ENCODE results near the gene WDR36. TPM values are rescaled to one million over a fixed set of nuclear protein-coding genes. Genes with fewer than 3 reads are reported as not detected.
"Not testable (repeated sequence)": the region's sequence is repeated elsewhere in the genome, so short reads cannot be mapped to it uniquely, and the experiment has no call there.

Gene WDR36
- total RNA-seq, 2 experiments from 2014 or later, result 34.1 to 40.3 TPM

- CTCF ChIA-PET, result interaction anchor here (0.6 to 0.8 kb wide), 2 partner anchors 14 to 365 kb away, joined by 3 read pairs; no protein-coding TSS in a partner anchor
Measured at GRCh38 chr5:111131356-111131755, 39.2 kb downstream of the WDR36 start.

GRCh38 chr5:111132076-111132475 lies 39.9 kb downstream of the WDR36 start:
- Mint-ChIP-seq H3K27me3 (ENCODE audit: low read depth) (no peaks in the 10 kb centered on the region), H3K9me3 (no peaks in the 10 kb centered on the region), H3K4me1 (ENCODE audit: low read depth) (peaks cover 15% of the 10 kb centered on the region), H3K4me3 (no peak overlapping the region), H3K27ac (no peak overlapping the region), H3K36me3 (ENCODE audit: low read depth) (peaks cover 16% of the 10 kb centered on the region)
- no peak for DNase-seq
- CTCF ChIA-PET, result no interaction called here
- intact Hi-C loops (cut with micrococcal nuclease), result no loop called here

More at GRCh38 chr5:111131356-111131755, 39.2 kb downstream of the WDR36 start:
- H3K9me3 Mint-ChIP-seq, result no peaks in the 10 kb centered on the region
- DNase-seq, result no peak
- H3K27ac Mint-ChIP-seq, result no peak overlapping the region
- H3K4me3 Mint-ChIP-seq, result no peak overlapping the region
- intact Hi-C loops (cut with micrococcal nuclease), result no loop called here
- H3K27me3 Mint-ChIP-seq (ENCODE audit: low read depth), result no peaks in the 10 kb centered on the region
- H3K36me3 Mint-ChIP-seq (ENCODE audit: low read depth), result peaks cover 22% of the 10 kb centered on the region
- peaks cover 15% of the 10 kb centered on the region for H3K4me1 Mint-ChIP-seq (ENCODE audit: low read depth)

GRCh38 chr5:111132731-111133435 lies 40.7 kb downstream of the WDR36 start:
- CTCF ChIA-PET, result no interaction called here
- intact Hi-C loops (cut with micrococcal nuclease), result no loop called here
- Mint-ChIP-seq H3K4me1 (ENCODE audit: low read depth) (peaks cover 15% of the 10 kb centered on the region), H3K36me3 (ENCODE audit: low read depth) (peaks cover 8% of the 10 kb centered on the region), H3K9me3 (no peaks in the 10 kb centered on the region), H3K27ac (no peak overlapping the region), H3K4me3 (no peak overlapping the region), H3K27me3 (ENCODE audit: low read depth) (no peaks in the 10 kb centered on the region)
- no peak for DNase-seq

GRCh38 chr5:111133436-111133751 lies 41.2 kb downstream of the WDR36 start:
- CTCF ChIA-PET, result no interaction called here
- H3K36me3 Mint-ChIP-seq (ENCODE audit: low read depth), result peaks cover 6% of the 10 kb centered on the region

GRCh38 chr5:111134087-111134486 lies 41.9 kb downstream of the WDR36 start:
- peaks cover 15% of the 10 kb centered on the region for H3K4me1 Mint-ChIP-seq (ENCODE audit: low read depth)
- no peak for DNase-seq
- peaks cover 3% of the 10 kb centered on the region for H3K27me3 Mint-ChIP-seq (ENCODE audit: low read depth)
- H3K9me3 Mint-ChIP-seq, result no peaks in the 10 kb centered on the region
- intact Hi-C loops (cut with micrococcal nuclease), result no loop called here
- H3K4me3 Mint-ChIP-seq, result no peak overlapping the region
- CTCF ChIA-PET, result no interaction called here
- peaks cover 3% of the 10 kb centered on the region for H3K36me3 Mint-ChIP-seq (ENCODE audit: low read depth)
- H3K27ac Mint-ChIP-seq, result no peak overlapping the region

More at GRCh38 chr5:111133436-111133751, 41.2 kb downstream of the WDR36 start:
- peaks cover 15% of the 10 kb centered on the region for H3K4me1 Mint-ChIP-seq (ENCODE audit: low read depth)
- no peak overlapping the region for H3K27ac Mint-ChIP-seq
- no peak for DNase-seq
- no peaks in the 10 kb centered on the region for H3K9me3 Mint-ChIP-seq
- H3K4me3 Mint-ChIP-seq, result no peak overlapping the region
- intact Hi-C loops (cut with micrococcal nuclease), result no loop called here
- peaks cover 3% of the 10 kb centered on the region for H3K27me3 Mint-ChIP-seq (ENCODE audit: low read depth)

GRCh38 chr5:111134864-111135263 lies 42.7 kb downstream of the WDR36 start:
- H3K4me3 Mint-ChIP-seq, result no peak overlapping the region
- peaks cover 2% of the 10 kb centered on the region for H3K36me3 Mint-ChIP-seq (ENCODE audit: low read depth)
- no peak overlapping the region for H3K27ac Mint-ChIP-seq
- intact Hi-C loops (cut with micrococcal nuclease), result no loop called here
- DNase-seq, result no peak
- no peaks in the 10 kb centered on the region for H3K9me3 Mint-ChIP-seq
- CTCF ChIA-PET, result interaction anchor here (0.7 kb wide), 1 partner anchor 11 kb away, joined by 4 read pairs; no protein-coding TSS in a partner anchor
- H3K27me3 Mint-ChIP-seq (ENCODE audit: low read depth), result peaks cover 3% of the 10 kb centered on the region
- H3K4me1 Mint-ChIP-seq (ENCODE audit: low read depth), result peaks cover 15% of the 10 kb centered on the region

- Mint-ChIP-seq H3K36me3 (ENCODE audit: low read depth) (no peaks in the 10 kb centered on the region), H3K9me3 (no peaks in the 10 kb centered on the region), H3K27ac (no peak overlapping the region), H3K4me3 (no peak overlapping the region), H3K27me3 (ENCODE audit: low read depth) (peaks cover 3% of the 10 kb centered on the region), H3K4me1 (ENCODE audit: low read depth) (peaks cover 15% of the 10 kb centered on the region)
- intact Hi-C loops (cut with micrococcal nuclease), result no loop called here
- DNase-seq, result no peak
- CTCF ChIA-PET, result interaction anchor here (0.7 kb wide), 1 partner anchor 10 kb away, joined by 4 read pairs; no protein-coding TSS in a partner anchor
Measured at GRCh38 chr5:111135363-111135762, 43.2 kb downstream of the WDR36 start.

- no peaks in the 10 kb centered on the region for H3K36me3 Mint-ChIP-seq (ENCODE audit: low read depth)
- peaks cover 13% of the 10 kb centered on the region for H3K4me1 Mint-ChIP-seq (ENCODE audit: low read depth)
- no peaks in the 10 kb centered on the region for H3K9me3 Mint-ChIP-seq
- CTCF ChIA-PET, result no interaction called here
- H3K27me3 Mint-ChIP-seq (ENCODE audit: low read depth), result peaks cover 3% of the 10 kb centered on the region
- intact Hi-C loops (cut with micrococcal nuclease), result no loop called here
- no peak overlapping the region for H3K4me3 Mint-ChIP-seq
- no peak overlapping the region for H3K27ac Mint-ChIP-seq
- DNase-seq, result no peak
Measured at GRCh38 chr5:111135946-111136345, 43.8 kb downstream of the WDR36 start.

GRCh38 chr5:111138096-111138495 lies 45.9 kb downstream of the WDR36 start:
- H3K4me3 Mint-ChIP-seq, result no peak overlapping the region
- CTCF ChIA-PET, result interaction anchor here (0.5 kb wide), 1 partner anchor 400 kb away, joined by 3 read pairs; the partner anchor contains the start of gene SLC25A46
- DNase-seq, result no peak
- H3K36me3 Mint-ChIP-seq (ENCODE audit: low read depth), result no peaks in the 10 kb centered on the region
- no peaks in the 10 kb centered on the region for H3K9me3 Mint-ChIP-seq
- intact Hi-C loops (cut with micrococcal nuclease), result no loop called here
- H3K27ac Mint-ChIP-seq, result no peak overlapping the region
- H3K27me3 Mint-ChIP-seq (ENCODE audit: low read depth), result peaks cover 3% of the 10 kb centered on the region
- H3K4me1 Mint-ChIP-seq (ENCODE audit: low read depth), result no peaks in the 10 kb centered on the region

GRCh38 chr5:111141471-111141870 lies 49.3 kb downstream of the WDR36 start:
- H3K27ac Mint-ChIP-seq; intact Hi-C loops (cut with micrococcal nuclease); DNase-seq; H3K9me3 Mint-ChIP-seq; H3K36me3 Mint-ChIP-seq (ENCODE audit: low read depth); H3K4me3 Mint-ChIP-seq; CTCF ChIA-PET; H3K27me3 Mint-ChIP-seq (ENCODE audit: low read depth); H3K4me1 Mint-ChIP-seq (ENCODE audit: low read depth): not testable (repeated sequence)

GRCh38 chr5:111142932-111143331 lies 50.8 kb downstream of the WDR36 start:
- Mint-ChIP-seq H3K27ac (no peak overlapping the region), H3K27me3 (ENCODE audit: low read depth) (peaks cover 3% of the 10 kb centered on the region), H3K4me3 (no peak overlapping the region), H3K9me3 (no peaks in the 10 kb centered on the region), H3K36me3 (ENCODE audit: low read depth) (no peaks in the 10 kb centered on the region), H3K4me1 (ENCODE audit: low read depth) (peaks cover 6% of the 10 kb centered on the region)
- intact Hi-C loops (cut with micrococcal nuclease), result loop anchor here (1.0 kb wide), 1 partner anchor 386 kb away; no protein-coding TSS in a partner anchor
- CTCF ChIA-PET, result no interaction called here
- DNase-seq, result no peak

GRCh38 chr5:111143910-111144309 lies 51.8 kb downstream of the WDR36 start:
- Mint-ChIP-seq H3K36me3 (ENCODE audit: low read depth) (no peaks in the 10 kb centered on the region), H3K4me3 (no peak overlapping the region), H3K27me3 (ENCODE audit: low read depth) (no peaks in the 10 kb centered on the region), H3K4me1 (ENCODE audit: low read depth) (peaks cover 6% of the 10 kb centered on the region), H3K9me3 (no peaks in the 10 kb centered on the region), H3K27ac (no peak overlapping the region)
- DNase-seq, result no peak
- intact Hi-C loops (cut with micrococcal nuclease), result loop anchor here (1.0 kb wide), 1 partner anchor 387 kb away; no protein-coding TSS in a partner anchor
- CTCF ChIA-PET, result no interaction called here

GRCh38 chr5:111144352-111144930 lies 52.3 kb downstream of the WDR36 start:
- no peaks in the 10 kb centered on the region for H3K36me3 Mint-ChIP-seq (ENCODE audit: low read depth)
- no peaks in the 10 kb centered on the region for H3K27me3 Mint-ChIP-seq (ENCODE audit: low read depth)
- CTCF ChIA-PET, result no interaction called here
- H3K9me3 Mint-ChIP-seq, result no peaks in the 10 kb centered on the region
- peaks cover 6% of the 10 kb centered on the region for H3K4me1 Mint-ChIP-seq (ENCODE audit: low read depth)
- H3K4me3 Mint-ChIP-seq, result no peak overlapping the region
- intact Hi-C loops (cut with micrococcal nuclease), result no loop called here
- DNase-seq, result no peak
- no peak overlapping the region for H3K27ac Mint-ChIP-seq

All from activated naive CD4-positive, alpha-beta T cell treated with anti-CD3 and anti-CD28 coated beads for 36 hours (primary cell).